C4-2B (cell line): Measurements from ENCODE around the gene BCKDHA.

ENCODE experiments used
- H3K27ac ChIP-seq: fragments of 450-650 bp; 2 replicates; pipeline ENCODE4 v1.5.1; 2017
- ZFX ChIP-seq: fragments of 450-650 bp; IDR thresholded peaks from 2 replicates; pipeline ENCODE4 v1.6.1; 2017
- TF ChIP-seq, protein P1 (sequence below): fragments of 450-650 bp; conservative IDR thresholded peaks from 2 replicates; pipeline ENCODE4 v1.5.1; 2017; ENCODE audit warnings: mild to moderate bottlenecking

BCKDHA gene

DNA sequence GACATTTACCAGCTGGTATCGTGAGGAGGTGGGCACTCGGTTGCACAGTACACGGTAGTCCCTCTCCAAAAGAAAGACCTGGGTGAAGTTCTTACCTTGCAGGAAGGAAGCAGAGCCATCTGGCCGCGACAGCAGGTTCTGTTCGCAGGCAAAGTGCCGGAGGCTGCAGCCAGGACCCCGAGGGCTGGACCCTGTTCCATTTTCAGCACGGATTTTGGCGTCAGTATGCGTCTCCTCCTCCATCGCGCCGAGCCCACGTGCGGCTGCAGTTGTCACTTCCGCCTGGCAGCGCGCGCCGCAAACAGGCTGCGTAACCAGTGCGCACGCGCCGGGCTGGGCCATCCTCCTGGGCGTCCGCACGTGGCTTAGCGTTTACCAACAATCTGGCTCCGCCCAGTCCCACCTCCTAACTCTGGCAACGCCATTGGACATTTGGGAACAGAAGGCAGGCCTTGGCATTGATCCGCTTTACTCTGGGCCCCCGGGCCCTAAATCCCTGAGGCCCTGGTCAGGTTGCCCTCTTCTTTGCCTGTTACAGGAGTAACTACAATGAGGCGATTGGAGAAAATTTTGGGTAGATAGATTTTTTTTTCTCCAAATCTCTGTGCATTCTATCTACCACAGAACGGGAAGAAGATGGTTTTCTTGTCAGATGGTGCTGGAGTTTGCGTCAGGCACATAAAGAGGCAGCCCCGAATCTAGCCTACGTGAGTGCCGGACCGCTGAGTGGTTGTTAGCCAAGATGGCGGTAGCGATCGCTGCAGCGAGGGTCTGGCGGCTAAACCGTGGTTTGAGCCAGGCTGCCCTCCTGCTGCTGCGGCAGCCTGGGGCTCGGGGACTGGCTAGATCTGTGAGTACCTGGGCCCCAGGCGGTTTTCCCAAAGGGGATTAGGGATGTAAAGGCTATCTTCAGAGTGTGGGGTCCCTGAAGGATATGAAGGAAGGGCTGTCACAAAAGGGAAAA, at the start of gene BCKDHA, which contains the start of gene EXOSC5:
Gene BCKDHA (plus strand): TSS at position 733 of the 964 bp plus-strand sequence. CDS start 10 bp downstream, at position 743.
Gene EXOSC5 (minus strand): TSS at position 274 of the 964 bp plus-strand sequence. CDS start 31 bp downstream, at position 243.
- H3K27ac ChIP-seq: peak within 1 kb of the TSS; percentile 92
- no peak for TF ChIP-seq ZFX
- TF ChIP-seq, protein P1, sequence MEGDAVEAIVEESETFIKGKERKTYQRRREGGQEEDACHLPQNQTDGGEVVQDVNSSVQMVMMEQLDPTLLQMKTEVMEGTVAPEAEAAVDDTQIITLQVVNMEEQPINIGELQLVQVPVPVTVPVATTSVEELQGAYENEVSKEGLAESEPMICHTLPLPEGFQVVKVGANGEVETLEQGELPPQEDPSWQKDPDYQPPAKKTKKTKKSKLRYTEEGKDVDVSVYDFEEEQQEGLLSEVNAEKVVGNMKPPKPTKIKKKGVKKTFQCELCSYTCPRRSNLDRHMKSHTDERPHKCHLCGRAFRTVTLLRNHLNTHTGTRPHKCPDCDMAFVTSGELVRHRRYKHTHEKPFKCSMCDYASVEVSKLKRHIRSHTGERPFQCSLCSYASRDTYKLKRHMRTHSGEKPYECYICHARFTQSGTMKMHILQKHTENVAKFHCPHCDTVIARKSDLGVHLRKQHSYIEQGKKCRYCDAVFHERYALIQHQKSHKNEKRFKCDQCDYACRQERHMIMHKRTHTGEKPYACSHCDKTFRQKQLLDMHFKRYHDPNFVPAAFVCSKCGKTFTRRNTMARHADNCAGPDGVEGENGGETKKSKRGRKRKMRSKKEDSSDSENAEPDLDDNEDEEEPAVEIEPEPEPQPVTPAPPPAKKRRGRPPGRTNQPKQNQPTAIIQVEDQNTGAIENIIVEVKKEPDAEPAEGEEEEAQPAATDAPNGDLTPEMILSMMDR: no peak

DNA sequence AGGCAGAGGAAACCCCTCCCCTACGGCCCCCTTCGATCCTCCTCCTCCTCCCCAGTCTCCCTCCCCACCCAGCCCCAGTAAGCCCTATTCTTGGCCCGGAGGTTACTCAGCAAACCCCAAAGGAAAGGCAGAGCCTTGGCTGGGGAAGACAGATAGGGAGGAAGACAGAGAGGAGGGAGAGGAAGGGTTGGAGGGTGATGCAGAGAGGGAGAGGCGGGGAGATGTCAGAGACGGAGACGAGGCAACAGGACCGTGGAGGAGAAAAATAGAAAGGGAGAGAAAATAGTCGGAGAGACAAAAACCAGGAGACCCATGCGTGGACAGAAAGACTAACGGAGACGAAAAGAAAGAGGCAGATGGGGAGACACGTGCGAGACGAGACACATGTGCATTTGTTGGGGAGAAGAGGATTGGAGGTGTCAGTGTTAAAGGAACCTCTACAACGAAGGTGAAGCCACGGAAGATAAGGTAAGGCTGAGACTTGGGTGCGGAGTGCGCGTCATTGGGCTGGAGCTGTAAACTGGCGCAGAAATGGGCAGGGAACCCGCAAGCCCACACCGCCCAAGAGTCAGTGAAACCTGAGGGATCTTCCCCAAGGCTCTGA, 46.8 kb upstream of the BCKDHA start:
- no peak overlapping the region for H3K27ac ChIP-seq
- TF ChIP-seq, protein P1: no peak
- TF ChIP-seq ZFX: no peak

DNA sequence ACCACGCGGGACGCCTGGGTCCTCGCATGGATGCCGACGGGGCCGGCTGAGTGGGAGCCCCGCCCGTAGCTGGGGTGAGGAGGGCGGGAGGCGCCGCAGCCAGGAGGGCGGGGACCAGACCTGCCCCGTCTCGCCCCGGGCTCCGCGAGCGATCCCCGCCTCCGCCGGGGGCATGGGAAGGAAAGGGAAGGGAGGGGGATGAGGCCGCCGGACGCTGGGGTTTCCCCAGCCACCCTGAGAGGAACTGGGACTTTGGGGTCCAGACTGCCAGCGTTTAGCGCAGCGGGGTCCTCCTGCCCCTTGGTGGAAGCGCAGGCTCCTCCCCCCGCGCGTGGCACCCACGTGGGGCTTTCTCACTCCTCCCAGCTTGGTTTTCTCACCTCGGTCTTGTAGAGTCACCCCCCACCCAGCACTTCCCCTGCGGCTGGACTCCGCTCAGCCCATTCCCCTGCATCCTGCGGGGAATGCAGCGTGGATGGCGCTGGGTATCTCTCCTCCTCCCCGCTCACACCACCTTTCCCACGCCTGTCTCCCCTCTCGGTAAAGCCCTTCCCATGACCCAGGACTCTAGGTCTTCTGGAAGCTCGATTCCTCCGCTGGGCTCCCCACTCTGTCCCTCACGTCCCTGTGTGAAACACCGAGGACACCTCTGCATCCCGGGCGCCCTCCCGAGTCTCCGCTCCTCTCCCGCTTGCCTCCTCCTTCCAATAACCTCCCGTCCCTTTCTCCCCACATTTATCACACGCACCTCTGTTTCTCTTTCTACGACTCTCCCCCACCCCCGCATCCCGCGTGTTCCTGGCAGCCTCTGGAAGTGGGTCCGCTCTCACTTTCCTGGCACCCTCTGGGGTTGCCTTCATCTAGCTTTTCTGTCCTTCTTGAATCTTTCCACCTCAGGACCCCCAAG, 46.0 kb upstream of the BCKDHA start:
- H3K27ac ChIP-seq: no peak overlapping the region
- TF ChIP-seq, protein P1: no peak
- TF ChIP-seq ZFX: no peak

DNA sequence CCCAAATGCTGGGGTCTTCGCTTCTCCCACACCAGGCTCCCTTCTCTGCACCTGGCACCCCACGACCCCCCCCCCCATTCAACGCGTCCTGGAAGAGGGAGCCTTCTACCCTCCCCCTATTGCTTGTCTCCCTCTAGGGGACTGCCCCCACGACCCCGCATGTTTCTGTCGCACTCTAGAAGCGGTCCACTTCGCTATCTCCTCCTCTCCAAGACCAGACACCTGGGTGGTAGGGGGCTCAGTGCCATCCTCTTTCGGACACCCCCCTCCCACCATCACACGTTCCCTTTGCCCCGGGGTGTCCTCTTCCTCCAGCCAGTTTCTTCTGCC, 45.4 kb upstream of the BCKDHA start:
- no peak overlapping the region for H3K27ac ChIP-seq
- no peak for TF ChIP-seq ZFX
- TF ChIP-seq, protein P1: no peak

DNA sequence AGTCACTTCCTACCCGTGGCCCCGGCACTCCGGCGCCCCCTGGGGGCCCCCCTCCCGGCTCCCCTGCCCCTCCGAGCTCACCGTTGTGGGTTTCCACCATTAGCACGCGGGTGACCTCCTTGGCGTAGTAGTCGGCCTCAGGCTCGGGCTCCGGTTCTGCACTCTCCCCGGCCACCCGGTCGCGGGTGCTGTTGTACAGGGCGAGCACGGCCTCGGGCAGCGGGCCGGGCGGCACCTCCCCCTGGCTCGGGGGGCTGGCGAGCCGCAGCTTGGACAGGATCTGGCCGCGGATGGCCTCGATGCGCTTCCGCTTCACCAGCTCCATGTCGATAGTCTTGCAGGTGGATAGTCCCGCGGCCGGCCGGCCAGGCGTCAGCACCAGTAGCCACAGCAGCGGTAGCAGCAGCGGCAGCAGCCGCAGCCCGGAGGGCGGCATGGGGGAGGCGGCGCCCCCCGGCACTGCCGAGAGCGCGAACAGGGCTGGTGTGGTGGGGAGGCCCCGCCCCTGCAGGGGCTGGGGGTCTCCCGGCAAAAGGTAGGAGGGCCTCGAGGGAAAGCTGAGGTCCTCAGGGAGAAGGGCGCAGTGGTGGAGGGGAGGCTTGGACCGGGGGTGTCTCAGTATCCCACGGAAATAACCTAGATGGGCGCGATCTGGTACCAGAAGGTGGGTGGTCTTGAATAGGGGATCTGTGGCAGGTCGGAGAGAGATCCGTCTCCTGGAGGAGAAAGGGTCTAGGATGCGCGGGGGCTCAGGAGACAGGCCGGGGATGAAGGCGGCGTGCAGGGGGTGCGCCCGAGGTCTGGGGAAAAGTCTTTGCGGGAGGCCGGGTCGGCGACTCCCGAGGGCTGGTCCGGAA, 44.8 kb upstream of the BCKDHA start:
- H3K27ac ChIP-seq: no peak overlapping the region
- TF ChIP-seq ZFX: no peak
- TF ChIP-seq, protein P1: no peak

DNA sequence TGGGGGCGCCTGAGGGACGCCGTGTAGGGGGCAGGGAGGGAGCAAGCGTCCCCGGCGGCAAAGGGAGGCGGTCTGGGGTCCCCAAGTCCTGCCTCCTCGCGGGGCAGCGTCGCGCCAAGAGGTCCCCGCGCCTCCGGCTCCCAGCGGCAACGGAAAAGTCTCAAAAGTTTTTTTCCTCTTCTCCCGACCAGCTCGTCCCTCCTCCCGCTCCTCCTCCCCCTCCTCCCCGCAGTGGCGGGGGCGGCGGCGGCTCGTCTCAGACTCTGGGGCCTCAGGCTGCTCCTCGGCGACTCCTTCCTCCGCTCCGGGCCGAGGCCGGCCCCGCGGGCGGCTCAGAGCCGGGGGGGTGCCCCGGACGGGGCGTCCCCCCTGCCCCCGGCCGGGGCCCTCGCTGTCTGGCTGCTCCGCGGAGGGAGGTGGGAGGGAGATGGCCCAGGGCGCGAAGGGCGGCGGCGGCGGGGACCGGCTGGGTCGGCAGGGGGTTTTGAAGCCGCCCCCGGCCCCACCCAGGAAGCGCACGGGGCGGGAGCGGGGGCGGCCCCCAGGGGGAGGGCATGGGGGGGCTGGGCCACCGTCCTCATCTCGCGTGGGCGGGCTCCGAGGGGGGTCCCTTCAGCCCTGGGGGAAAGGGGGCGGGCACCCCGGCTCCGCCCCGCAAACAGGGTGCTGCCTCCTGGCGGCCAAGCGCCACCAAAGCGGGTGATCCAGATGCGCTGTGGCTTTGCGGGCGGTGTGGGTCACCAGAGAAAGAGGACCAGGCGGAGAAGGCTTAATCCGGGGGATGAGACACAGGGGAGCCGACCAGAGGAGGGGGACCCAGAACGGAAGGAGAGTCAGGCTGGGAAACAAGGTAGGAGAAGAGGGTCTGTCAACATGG, 43.9 kb upstream of the BCKDHA start, which contains the start of gene TGFB1:
Gene TGFB1 (minus strand): TSS at position 457 of the 877 bp plus-strand sequence. CDS start 878 bp downstream, outside the sequence.
- TF ChIP-seq, protein P1: peak; percentile 69
- TF ChIP-seq ZFX: no peak

More for the DNA sequence above, 43.9 kb upstream of the BCKDHA start, which contains the start of gene TGFB1:
- no peak within 1 kb of the TSS for H3K27ac ChIP-seq
